NCI-H510A treated with DMSO at 0.1 percent for 48 hours (cell line): ENCODE measurements around the gene NDST1.
"Not testable (repeated sequence)": the region's sequence is repeated elsewhere in the genome, so short reads cannot be mapped to it uniquely, and the experiment has no call there.

Source experiments
- DNase-seq: peaks from one replicate; lab custom pipeline; 2025; lab: John Stamatoyannopoulos, UW

The NDST1 gene

DNA sequence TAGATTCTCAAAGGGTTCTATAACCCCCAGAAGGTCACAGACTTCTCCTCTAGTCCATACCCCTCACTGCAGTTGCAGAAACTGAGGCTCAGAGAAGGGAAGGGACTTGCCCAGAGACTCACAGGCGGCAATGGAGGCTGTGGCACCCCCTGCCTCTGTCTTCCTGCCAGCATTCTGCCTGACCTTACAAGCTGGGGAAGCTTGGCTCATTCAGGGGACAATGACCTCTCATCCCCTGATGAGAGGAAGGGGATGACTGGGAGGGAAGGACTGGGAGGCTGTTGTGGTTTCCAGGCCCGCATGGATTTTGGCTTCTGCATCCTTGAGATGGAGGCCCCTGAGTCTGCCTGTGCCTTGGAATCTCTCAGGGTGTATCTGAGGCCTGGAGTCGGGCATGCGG lies 897 bp downstream of the NDST1 start:
- DNase-seq: no peak

GRCh38 chr5:150509992-150510391 lies 2.1 kb downstream of the NDST1 start:
- DNase-seq: no peak

DNA sequence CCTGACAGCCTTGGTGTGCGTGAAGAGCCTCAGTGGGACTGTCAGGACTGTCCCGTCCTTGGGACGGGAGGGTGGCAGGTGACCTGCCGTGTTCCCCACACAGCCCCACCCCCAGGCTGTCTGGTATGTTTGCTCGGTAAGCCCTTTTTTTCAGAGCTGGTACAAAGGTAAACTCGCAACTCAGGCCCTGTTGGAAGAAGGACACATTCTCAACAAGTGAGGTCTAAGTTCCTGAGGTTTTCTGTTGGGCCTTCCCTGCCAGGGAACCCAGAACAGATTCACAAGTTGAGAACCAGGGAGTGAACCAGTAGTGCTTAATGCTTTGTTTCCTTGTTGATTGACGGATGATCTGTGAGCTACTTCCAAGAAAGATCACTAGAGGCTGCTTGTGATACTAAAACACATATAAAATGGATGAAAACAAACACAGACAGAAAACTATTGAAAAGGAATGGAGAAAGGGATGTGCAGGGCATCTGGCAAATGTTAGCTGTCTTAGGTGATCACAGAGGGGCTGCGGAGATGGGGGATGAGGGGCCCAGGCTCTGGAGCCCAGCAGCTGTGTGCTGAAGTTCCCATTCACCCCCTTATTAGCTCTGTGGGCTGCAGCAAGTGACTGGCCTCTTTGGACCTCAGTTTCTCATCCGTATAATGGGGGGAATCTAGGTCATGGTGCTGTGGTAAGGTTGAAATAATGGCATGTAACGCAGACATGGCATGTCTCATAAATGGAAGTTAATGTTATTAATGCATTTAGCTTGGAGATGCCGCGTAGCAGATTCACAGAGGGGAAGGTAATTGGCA lies 2.7 kb downstream of the NDST1 start:
- DNase-seq: no peak

GRCh38 chr5:150511578-150512367 lies 3.8 kb downstream of the NDST1 start:
- DNase-seq: no peak

GRCh38 chr5:150512368-150512747 lies 4.4 kb downstream of the NDST1 start:
- no peak for DNase-seq

GRCh38 chr5:150513375-150514309 lies 5.7 kb downstream of the NDST1 start:
- no peak for DNase-seq

DNA sequence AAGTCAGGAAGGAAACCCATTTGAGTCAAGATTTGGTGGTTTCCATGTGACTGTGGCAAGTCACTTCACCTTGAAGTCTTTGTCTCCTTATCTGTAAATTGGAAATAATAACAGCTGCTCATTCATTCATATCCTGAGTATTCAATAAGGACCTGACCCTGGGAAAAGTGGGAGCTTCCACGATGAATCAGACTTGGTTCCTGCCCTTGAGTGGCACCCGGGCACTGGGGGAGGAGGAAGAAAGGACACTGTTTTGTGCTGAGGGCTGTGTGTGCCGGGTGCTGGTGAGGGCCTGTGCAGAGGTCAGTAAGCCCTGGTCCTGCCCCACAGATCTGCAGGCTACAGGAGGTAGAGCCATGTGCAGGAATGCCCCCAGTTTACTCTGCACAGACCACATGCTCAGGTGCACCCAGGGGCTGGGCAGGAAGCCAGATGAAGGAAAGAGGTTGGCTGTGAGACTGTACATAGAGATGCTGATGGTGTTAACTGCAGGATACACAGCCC lies 6.8 kb downstream of the NDST1 start:
- DNase-seq: no peak

- no peak for DNase-seq
These were observed 7.5 kb downstream of the NDST1 start for GRCh38 chr5:150515446-150515845.

GRCh38 chr5:150516011-150516410 lies 8.1 kb downstream of the NDST1 start:
- no peak for DNase-seq

DNA sequence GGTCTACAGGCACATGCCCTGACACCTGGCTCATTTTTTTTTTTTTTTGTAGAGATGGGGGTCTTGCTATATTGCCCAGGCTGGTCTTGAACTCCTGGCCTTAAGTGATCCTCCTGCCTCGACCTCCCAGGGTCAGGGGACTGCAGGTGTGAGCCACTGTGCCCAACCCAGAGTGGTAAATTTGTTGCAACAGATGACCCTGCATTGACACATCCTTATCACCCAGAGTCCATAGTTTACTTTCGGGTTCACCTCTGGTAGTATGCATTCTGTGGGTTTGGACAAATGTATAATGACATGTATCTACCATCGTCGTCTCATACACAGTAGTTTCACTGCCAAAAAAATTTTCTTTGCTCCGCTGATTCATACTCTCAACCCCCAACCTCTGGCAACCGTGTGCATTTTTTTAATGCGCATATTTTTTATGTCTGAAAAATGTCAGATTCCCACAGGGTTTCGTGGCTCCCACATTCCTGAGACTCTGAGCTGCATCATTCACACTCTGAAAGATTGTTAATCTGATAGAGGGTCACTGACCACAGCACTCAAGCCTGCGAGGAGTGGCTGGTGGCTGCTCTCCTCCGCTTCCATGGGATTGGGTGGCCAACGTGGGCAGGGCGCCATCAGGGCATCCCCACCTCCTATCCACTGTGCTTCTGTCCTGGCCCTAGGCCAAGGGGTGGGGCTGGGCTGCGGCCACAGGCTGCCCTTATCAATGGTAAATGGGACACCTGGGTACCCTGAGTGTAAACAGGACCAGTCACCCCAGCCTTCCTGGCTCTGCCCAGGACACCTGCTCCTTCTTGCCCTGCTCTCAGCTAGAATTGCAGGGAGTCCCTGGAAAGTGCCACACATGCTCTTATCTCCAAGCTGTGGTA lies 9.6 kb downstream of the NDST1 start:
- DNase-seq: peak; percentile 82

GRCh38 chr5:150518712-150519559 lies 11.0 kb downstream of the NDST1 start:
- not testable (repeated sequence) for DNase-seq

DNA sequence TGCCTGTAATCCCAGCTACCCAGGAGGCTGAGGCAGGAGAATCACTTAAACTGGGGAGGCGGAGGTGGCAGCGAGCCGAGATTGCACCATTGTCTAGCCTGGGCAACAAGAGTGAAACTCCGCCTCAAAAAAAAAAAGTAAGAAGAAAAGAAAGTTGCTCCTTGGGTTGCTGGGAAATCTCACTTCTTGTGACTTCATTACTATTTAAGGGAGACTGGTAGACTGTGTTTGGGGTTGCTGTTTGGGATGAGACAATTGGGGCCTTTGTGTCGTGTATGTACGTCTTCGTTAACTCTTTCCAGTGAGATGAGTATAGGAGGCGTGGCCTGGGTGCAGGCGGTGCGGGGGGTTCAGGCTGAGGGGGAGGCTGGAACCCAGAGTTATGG lies 11.6 kb downstream of the NDST1 start:
- no peak for DNase-seq

DNA sequence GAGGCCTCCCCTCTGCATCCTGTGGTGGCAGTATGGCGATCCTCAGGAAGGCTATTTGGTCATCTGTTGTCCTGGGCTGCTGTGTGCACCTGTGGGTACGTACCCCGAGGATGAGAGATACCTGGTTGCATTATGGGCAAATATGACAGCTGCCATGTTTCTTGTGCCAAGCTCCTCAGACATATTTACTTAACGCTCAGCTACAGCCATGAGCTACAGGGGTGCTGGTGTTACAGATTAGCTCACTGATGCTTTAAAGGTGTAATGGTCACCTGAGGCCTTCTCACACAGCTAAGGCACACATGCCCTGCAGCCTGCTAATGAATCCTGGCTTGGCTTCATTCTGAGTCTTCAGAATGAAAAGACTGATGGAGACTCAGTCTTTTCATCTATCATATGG lies 12.0 kb downstream of the NDST1 start:
- DNase-seq: peak; percentile 5

GRCh38 chr5:150520747-150521521 lies 13.0 kb downstream of the NDST1 start:
- DNase-seq: no peak

DNA sequence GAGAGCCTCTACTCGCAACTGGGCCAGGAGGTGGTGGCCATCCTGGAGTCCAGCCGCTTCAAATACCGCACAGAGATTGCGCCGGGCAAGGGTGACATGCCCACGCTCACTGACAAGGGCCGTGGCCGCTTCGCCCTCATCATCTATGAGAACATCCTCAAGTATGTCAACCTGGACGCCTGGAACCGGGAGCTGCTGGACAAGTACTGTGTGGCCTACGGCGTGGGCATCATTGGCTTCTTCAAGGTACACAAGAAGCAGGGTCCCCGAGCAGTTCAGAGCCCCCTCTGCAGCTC lies 13.5 kb downstream of the NDST1 start:
- DNase-seq: no peak

GRCh38 chr5:150521939-150522503 lies 14.1 kb downstream of the NDST1 start:
- DNase-seq: no peak

DNA sequence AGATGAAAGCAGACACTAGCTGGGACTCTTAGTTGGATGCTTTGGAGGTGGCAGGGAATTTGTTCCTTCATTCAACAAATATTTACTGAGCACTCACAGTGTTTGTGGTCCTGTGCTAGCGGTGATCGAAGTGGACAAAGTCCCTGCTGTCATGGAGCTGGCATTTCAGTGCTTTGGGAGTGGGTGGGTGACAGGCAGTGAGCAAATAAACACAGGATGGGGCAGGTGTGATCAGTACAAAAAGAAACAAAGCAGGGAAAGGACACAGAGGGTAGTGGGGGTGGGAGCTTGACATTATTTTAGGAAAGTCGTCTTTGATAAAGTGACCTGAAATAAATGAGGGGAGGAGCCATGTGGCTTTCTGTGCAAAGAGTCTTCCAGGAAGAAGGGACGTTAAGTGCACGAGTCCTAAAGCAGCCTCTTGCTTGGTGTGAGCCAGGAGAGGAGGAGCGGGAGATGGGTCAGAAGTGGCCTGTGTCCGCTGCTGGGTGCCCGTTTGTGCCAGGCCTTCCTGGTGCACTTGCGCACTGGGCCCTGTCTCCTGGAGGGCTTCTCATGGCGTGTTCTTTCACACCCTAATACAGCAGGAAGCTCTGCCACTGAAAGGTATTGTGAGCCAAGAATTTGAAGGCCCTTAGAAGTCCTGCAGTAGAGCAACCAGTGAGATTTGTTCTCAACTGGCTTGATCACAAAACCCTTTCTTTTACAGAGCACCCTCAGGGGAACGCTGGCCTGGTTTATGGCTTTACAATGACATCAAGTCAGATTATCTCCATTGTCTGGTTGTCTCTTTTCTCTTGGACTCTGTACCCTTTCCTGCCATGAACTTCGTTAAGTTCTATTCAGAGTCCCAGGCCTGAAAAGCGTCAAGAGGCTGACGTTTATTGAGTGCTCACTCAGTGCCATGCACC lies 14.8 kb downstream of the NDST1 start:
- peak; percentile 73 for DNase-seq
